Measurements from ENCODE around the gene HEBP2. TPM values are rescaled to one million over a fixed set of nuclear protein-coding genes. Genes with fewer than 3 reads are reported as not detected.

Gene HEBP2
- total RNA-seq, 4 donors from 2014 or later: 120 to 243 (median 185) TPM

DNA sequence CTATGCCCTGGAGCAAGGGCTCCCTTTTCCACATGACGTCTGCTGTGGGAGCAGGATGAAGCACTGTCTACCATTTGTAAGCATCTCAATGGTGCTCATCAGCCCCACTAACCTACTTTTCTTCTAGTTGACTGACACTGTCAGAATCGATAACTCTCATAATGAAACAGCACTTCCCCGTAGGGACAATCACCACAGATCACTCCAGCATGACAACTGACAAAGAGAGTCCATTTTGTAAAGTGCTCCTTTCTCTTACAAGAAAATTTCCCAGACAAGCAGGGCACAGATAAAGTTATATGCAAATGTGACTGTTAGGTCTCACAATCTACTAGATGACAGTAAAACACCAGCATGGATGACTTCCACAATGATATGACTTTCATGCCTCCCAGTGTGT lies 46.4 kb downstream of the HEBP2 start:
- WGBS, 2 donors: 63 to 71% methylated on average over 3 of the region's 3 CpGs
- TF ChIP-seq EP300 (IDR thresholded peaks at IDR 0.05) (no peak), POLR2A (IDR thresholded peaks at IDR 0.05) (no peak)
- TF ChIP-seq, protein P1, sequence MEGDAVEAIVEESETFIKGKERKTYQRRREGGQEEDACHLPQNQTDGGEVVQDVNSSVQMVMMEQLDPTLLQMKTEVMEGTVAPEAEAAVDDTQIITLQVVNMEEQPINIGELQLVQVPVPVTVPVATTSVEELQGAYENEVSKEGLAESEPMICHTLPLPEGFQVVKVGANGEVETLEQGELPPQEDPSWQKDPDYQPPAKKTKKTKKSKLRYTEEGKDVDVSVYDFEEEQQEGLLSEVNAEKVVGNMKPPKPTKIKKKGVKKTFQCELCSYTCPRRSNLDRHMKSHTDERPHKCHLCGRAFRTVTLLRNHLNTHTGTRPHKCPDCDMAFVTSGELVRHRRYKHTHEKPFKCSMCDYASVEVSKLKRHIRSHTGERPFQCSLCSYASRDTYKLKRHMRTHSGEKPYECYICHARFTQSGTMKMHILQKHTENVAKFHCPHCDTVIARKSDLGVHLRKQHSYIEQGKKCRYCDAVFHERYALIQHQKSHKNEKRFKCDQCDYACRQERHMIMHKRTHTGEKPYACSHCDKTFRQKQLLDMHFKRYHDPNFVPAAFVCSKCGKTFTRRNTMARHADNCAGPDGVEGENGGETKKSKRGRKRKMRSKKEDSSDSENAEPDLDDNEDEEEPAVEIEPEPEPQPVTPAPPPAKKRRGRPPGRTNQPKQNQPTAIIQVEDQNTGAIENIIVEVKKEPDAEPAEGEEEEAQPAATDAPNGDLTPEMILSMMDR (IDR thresholded peaks at IDR 0.05): no peak
- Histone ChIP-seq H3K27ac (no peak overlapping the region), H3K36me3 (no peaks in the 10 kb centered on the region), H3K4me3 (no peak overlapping the region), H3K4me1 (peaks cover 0 to 8% (median 3%) of the 10 kb centered on the region in 4 donors), H3K9me3 (no peaks in the 10 kb centered on the region), H3K27me3 (no peaks in the 10 kb centered on the region)
- no peak for DNase-seq (ENCODE audit: low spot score in 2 of 2)

- Histone ChIP-seq H3K4me3 (no peak overlapping the region), H3K27me3 (no peaks in the 10 kb centered on the region), H3K9me3 (no peaks in the 10 kb centered on the region), H3K4me1 (peaks cover 0 to 14% (median 5%) of the 10 kb centered on the region in 4 donors), H3K27ac (no peak overlapping the region), H3K36me3 (no peaks in the 10 kb centered on the region)
- TF ChIP-seq POLR2A (IDR thresholded peaks at IDR 0.05) (no peak), EP300 (IDR thresholded peaks at IDR 0.05) (no peak)
- TF ChIP-seq, protein P1 (IDR thresholded peaks at IDR 0.05): no peak
- DNase-seq (ENCODE audit: low spot score in 2 of 2): no peak
- 98 to 99% methylated on average over 3 of the region's 3 CpGs for WGBS, 2 donors
Observed at GRCh38 chr6:138451043-138451442, 47.0 kb downstream of the HEBP2 start.

GRCh38 chr6:138454981-138455706 lies 51.1 kb downstream of the HEBP2 start:
- H3K36me3 ChIP-seq: no peaks in the 10 kb centered on the region
- H3K9me3 ChIP-seq: no peaks in the 10 kb centered on the region
- 77 to 85% methylated on average over 9 of the region's 9 CpGs for WGBS, 2 donors
- H3K27me3 ChIP-seq: no peaks in the 10 kb centered on the region
- DNase-seq (ENCODE audit: low spot score in 2 of 2): no peak
- no peak overlapping the region for H3K27ac ChIP-seq
- no peak overlapping the region for H3K4me3 ChIP-seq
- H3K4me1 ChIP-seq: peaks cover 0 to 16% (median 5%) of the 10 kb centered on the region in 4 donors
- TF ChIP-seq POLR2A (IDR thresholded peaks at IDR 0.05): no peak
- TF ChIP-seq, protein P1 (IDR thresholded peaks at IDR 0.05): no peak

- no peak overlapping the region for H3K4me3 ChIP-seq
- H3K27ac ChIP-seq: no peak overlapping the region
- H3K27me3 ChIP-seq: no peaks in the 10 kb centered on the region
- TF ChIP-seq, protein P1 (IDR thresholded peaks at IDR 0.05): no peak
- TF ChIP-seq EP300 (IDR thresholded peaks at IDR 0.05) (no peak), POLR2A (IDR thresholded peaks at IDR 0.05) (no peak)
- H3K4me1 ChIP-seq: peaks cover 0 to 16% (median 5%) of the 10 kb centered on the region in 4 donors
- no peaks in the 10 kb centered on the region for H3K36me3 ChIP-seq
- no peak for DNase-seq (ENCODE audit: low spot score in 2 of 2)
- 42 to 47% methylated on average over 7 of the region's 7 CpGs for WGBS, 2 donors
- H3K9me3 ChIP-seq: no peaks in the 10 kb centered on the region
Observed at GRCh38 chr6:138455746-138456400, 51.9 kb downstream of the HEBP2 start.

DNA sequence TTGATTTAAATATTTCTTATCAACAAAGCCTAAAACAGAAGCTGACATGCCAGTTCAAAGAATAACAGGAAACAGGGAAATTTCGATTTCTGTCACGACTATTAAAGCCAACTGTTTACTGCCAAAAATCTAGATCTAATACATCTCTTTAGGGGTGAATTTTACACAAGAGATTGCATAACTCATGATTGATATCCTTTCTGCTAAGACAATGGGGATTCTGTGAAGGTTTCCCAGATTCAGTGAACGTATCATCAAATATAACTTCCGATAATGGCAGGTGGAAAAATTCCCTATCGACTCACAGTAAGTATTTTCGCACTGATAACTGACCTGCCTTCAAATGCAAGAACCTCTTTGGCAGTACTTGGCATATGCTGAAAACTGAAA lies 52.4 kb downstream of the HEBP2 start:
- TF ChIP-seq, protein P1 (IDR thresholded peaks at IDR 0.05): no peak
- TF ChIP-seq EP300 (IDR thresholded peaks at IDR 0.05): no peak
- TF ChIP-seq POLR2A (IDR thresholded peaks at IDR 0.05): no peak
- no peak overlapping the region for H3K4me3 ChIP-seq
- H3K9me3 ChIP-seq: no peaks in the 10 kb centered on the region
- no peaks in the 10 kb centered on the region for H3K36me3 ChIP-seq
- no peaks in the 10 kb centered on the region for H3K27me3 ChIP-seq
- peaks cover 0 to 16% (median 5%) of the 10 kb centered on the region in 4 donors for H3K4me1 ChIP-seq
- no peak overlapping the region for H3K27ac ChIP-seq
- no peak for DNase-seq (ENCODE audit: low spot score in 2 of 2)
- WGBS, 2 donors: 59 to 60% methylated on average over 6 of the region's 6 CpGs

Data from tibial nerve (tissue), 4 donors.